HG02678 (cell line): Measurements from ENCODE around the gene IFNL1.
"Not testable (repeated sequence)": the region's sequence is repeated elsewhere in the genome, so short reads cannot be mapped to it uniquely, and the experiment has no call there.

ENCODE experiments used
- ATAC-seq: cut with Tn5 transposase; IDR thresholded peaks from one replicate; pipeline ENCODE4 v1.9.1; 2021; ENCODE audit warnings: mild to moderate bottlenecking, moderate library complexity; ENCODE audit not compliant: unreplicated experiment

Gene IFNL1

DNA sequence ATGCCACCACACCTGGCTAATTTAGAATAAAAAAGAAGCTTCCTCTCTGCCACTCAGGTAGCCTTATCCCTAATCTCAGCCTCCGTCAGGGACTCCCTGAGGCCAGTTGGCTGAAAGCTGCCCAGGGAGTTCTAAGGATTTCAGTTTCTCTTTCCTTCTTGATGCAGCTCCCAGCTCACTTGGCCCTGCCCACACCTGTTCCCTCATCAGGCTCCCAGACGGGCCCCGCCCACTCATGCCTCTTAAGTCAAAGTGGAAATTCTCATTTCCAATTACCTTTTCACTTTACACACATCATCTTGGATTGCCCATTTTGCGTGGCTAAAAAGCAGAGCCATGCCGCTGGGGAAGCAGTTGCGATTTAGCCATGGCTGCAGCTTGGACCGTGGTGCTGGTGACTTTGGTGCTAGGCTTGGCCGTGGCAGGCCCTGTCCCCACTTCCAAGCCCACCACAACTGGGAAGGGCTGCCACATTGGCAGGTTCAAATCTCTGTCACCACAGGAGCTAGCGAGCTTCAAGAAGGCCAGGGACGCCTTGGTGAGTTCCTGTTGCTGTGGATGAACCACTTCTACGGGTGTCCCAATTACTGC is at the start of gene IFNL1:
Gene IFNL1 (plus strand): TSS at position 353 of the 591 bp plus-strand sequence. CDS start 15 bp downstream, at position 368.
- no peak for ATAC-seq

DNA sequence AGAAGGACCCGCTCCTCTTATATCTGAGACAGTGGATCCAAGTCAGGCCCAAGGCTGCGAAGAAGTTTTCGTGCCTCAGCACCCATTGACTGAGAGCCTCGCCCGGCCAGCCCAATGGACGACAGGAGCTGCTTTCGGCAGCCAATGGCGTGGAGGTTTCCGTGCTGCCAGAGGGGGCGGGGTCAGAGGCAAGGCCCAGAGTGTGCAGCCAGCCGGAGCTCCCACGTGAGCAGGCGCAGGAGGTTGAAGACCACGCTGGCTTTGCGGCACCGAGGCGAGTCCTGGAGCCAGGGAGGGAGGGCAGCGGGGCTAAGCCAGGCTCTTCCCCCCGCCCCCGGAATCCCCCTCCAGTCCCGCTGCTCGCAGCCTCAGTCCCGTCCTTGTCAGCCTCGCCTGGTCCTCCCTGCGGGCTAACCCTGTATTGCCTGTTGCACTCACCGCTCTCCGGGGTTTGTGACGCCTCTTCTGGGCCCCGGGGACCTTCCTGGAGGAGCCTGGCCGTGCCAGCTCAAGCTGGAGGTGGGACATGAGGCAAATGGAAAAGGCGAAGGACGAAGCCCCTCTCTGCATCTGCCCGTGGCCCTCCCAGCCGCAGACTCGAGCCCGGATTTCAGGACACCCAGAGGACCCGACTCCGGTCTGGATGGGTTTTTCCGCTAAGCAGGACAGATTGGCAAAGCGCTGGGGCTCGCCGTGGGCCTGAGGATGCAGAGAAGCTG is 49.1 kb upstream of the IFNL1 start:
- no peak for ATAC-seq

DNA sequence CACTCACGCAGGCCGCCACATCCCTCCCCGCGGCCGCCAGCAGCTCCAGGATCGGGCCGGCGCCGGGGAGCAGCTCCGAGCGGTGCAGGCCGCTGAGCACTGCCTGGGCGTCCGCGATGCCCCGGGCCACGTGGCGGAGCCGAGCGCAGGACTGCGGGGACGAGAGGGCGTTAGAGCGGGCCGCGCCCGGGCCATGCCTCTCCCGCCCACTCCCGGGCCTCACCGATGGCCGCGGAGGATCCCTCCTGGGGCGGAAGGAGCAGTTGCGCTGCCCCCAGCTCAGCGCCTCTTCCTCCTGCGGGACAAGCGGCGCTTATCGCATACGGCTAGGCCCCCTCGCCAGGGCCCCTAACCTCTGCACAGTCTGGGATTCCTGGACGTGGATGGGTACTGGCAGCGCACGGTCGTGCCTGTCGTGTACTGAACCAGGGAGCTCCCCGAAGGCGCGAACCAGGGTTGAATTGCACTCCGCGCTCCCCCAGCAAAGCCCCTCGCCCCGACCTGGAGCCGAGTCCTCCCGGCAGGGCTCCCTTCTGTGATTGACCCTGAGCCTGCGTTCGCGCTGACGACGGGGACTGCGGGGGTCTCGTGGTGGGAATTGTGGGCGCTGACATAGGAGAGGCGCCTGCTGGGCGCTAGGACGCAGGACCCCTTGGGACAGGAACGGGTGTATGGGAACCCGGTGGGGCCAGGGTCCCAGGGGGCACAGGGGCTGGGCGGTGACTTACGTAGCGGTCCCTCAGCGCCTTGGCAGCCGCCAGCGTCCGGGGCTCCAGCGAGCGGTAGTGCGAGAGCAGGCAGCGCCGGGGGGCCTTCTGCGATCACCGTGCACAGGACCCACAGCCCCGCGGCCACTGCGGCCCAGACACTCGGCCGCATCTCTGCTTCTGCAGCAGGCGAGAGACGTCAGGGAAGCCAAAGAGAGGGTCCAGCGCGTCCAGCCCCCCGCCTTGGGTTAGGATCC is 48.2 kb upstream of the IFNL1 start:
- ATAC-seq: no peak

DNA sequence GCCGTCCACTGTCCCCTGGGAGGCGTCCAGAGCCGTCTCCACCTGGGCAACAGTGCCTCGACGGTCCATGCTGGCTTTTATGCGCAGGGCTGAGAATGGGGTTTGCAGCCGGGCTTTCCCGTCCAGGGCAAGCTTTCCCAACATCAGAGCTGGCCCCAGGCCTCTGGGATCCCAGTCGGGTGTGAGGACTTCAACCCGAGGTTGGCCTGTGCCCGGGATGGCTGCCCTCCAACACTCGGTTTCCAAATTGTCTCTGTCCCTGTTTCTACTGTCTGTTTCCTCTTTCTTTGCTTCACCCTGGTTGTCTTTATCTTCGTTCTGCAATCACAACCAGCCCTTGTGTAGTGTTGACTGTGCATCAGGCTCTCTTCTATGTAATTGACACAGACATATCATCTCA is 47.4 kb upstream of the IFNL1 start, which contains the start of gene IFNL4:
Gene IFNL4 (minus strand): TSS at position 51 of the 400 bp plus-strand sequence.
- no peak for ATAC-seq

DNA sequence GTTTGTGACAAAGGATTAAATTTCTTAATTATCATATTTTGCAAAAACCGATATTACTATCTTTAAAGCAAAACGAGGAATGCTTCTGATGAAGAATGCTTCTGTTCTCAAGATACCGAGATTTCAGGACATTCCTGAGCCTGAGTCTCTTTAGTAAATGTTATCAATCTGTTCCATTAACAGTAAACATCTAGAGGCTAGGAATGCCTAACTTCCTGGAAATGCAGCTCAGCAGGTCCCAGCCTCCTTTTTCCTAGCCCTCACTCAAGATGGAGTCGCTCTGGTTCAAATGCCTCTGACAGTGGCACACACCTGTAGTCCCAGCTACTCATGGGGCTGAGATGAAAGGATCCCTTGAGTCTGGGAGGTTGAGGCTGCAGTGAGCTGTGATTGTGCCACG is 45.1 kb upstream of the IFNL1 start:
- no peak for ATAC-seq

DNA sequence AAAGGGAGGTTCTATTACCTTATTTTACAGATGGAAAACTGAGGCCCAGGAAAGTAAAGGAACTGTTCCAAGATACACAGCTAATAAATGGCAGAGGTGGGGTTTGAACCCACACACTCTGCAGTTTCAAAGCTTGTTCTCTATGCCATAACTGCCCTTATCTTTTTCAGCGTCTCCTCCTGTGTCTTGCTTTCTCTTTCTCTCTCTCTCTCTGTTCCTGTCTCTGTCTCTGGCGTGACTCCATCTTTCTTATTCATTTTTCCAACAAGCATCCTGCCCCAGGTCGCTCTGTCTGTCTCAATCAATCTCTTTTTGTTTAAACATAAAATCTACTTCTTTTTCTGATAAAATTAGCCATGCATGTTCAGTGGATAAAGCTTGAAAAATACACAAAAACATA is 44.4 kb upstream of the IFNL1 start:
- no peak for ATAC-seq

DNA sequence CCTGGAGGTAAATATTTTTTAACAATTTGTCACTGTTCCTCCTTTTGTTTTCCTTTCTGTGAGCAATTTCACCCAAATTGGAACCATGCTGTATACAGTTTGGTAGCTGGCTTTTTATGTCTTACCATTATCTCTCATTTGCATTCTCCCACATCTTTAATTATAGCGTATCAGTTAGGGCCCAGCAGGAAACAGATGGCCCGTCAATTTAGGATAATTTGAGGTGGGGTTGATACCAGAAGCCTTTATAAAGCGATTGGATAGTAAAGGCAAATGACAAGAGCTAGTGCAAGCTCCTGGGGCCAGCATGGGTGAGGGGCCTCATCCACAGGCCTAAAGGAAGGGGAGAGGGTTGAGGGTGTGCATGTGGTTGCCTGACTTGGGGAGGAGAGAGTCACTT is 43.7 kb upstream of the IFNL1 start:
- no peak for ATAC-seq

DNA sequence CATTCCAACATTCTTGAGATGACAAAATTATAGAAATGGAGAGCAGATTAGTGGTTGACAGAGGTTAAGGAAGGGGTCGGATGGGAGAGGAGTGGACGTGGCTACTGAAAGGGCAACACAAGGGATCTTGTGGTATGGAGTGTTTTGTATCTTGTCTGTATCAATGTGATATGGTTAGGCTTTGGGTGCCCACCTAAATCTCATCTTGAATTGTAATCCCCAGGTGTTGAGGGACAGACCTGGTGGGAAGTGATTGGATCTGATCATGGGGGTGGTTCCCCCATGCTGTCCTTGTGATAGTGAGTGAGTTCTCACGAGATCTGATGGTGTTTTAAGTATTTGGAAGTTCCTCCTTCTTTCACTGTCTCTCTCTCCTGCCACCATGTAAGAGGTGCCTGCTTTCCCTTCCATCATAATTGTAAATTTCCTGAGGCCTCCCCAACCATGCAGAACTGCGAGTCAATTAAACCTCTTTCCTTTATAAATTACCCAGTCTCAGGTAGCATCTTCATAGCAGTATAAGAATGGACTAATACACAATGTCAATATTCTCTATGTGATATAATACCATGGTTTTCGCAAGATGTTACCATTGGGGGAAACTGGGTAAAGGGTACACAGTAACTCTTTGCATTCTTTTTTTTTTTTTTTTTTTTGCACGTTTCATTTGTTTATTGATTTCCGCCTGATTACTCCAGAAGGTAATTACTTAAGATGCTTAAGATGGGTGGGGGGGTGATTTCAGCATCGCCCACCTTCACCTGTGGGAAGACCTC is 42.6 kb upstream of the IFNL1 start:
- no peak for ATAC-seq

DNA sequence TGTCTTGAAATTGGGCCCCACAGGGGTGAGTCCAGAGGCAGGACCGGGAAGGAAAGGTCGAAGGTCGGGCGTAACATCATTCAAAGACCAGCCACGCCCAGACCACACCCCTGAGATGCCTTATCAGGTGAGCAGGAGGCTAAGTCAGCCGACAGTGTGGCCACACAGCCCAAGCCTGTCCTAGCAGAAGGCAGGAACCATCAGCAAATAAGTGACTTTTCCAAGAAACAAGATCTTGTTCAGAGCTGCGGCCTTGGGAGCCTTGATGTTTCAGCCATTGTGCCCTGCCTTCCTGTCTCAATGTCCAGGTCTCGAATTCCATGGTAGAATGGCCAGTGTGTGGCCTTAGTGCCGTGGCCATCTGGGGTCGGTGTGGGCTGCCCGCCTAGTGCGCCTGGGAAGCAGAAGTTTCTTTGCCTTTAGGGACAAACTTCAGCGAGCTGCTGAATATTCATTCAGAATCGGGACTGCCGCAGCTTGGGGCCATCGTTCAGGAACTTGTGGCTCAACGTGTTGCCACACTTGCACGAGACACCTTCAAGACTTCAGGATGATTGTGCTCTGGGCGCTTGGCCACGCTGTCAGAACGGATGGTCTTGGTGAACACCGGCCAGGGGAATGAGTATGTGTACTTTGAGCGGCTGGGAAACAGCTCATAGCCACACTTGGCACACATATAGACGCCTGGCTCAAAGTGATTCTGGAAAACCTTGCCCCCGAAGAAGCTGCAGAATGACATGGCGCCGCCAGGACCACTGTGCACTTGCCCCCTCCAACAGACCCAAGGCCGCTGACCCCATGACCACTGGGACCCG is 41.5 kb upstream of the IFNL1 start:
- ATAC-seq: no peak

DNA sequence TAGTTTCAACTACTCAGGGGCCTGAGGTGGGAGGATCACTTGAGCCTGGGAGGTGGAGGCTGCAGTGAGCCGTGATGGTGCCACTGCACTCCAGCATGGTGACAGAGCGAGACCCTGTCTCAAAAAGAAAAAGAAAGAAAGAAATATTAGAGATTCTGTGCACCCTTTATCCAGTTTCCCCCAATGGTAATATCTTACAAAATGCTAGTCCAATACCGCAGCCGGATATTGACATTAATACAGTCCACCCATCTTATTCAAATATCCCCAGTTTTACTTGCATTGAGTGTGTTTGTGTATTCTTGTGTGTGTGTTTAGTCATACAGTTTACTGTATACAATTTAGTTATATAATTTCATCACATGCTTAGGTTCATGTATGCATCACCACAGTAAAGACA is 39.0 kb upstream of the IFNL1 start:
- no peak for ATAC-seq

DNA sequence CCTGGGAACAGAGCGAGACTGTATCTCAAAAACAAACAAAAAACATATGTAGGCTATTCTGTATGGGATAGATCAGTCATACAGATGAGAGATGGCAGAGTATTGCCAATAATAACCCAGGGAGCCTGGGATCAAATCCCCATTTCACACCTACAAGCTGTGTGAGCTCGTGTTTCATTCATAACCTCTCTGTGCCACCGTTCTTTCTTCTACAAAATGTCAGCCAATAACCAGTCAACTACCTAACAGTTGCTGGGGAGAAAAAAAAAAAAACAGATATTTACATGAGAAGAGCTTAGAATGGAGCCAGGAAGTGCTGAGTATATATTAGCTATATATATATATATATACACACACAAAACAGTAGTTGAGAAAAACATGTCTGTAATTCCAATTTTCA is 34.5 kb upstream of the IFNL1 start:
- no peak for ATAC-seq

DNA sequence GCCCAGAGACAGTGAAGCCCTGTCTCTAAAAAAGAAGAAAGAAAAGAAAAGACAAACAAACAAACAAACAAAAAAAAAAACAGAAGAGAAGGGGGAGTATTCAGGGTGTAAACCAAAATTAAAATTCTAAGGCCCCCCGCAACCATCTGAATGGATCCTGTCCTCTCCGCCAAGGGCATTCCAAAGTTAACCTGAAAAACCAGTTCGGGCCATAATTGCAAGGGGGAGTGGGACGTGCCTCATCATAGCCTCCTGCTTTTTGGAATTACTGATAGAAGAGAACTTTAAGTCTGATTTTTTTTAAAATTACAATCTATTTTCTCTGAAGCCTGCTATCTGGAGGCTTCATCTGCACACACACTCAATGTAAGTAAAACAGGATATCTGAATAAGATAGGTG is 33.7 kb upstream of the IFNL1 start:
- no peak for ATAC-seq

DNA sequence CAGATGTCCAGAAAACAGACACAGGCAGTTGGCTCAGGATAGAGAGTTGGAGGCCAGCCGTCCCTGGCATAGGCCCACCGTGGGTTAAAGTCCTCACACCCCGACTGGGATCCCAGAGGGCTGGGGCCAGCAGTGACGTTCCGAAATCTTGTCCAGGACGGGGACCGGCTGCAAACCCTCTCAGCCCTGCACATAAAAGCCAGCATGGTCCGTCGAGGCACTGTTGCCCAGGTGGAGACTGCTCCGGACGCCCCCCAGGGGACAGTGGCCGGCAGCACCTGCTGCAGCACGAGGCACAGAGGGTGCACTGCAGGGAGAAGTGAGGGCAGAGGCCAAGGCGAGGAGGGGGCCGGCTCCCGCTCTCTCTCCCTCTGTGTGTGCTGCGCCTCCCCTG is 32.3 kb upstream of the IFNL1 start:
- ATAC-seq: no peak

DNA sequence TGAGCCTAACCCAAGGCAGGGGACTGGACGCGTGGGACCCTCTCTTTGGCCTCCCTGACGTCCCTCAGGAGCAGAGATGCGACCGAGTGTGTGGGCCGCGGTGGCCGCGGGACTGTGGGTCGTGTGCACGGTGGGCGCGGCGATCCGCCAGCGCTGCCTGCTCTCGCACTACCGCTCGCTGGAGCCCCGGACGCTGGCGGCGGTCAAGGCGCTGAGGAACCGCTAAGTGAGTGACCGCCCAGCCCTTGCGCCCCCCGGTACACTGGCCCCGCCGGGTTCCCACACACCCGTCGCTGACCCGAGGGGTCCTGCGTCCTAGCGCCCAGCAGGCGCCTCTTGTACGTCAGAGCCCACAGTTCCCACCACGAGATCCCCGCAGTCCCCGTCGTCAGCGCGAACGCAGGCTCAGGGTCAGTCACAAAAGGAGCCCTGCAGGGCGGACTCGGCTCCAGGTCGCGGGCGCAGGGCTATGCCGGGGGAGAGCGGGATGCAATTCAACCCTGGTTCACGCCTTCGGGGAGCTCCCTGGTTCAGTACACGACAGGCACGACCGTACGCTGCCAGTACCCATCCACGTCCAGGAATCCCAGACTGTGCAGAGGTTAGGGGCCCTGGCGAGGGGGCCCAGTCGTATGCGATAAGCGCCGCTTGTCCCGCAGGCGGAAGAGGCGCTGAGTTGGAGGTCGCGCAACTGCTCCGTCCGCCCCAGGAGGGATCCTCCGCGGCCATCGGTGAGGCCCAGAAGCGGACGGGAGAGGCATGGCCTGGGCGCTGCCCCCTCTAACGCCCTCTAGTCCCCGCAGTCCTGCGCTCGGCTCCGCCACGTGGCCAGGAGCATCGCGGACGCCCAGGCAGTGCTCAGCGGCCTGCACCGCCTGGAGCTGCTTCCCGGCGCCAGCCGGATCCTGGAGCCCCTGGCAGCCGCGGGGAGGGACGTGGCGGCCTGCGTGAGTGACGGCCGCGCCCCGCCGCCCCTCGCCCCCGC is 31.6 kb upstream of the IFNL1 start:
- ATAC-seq: no peak

DNA sequence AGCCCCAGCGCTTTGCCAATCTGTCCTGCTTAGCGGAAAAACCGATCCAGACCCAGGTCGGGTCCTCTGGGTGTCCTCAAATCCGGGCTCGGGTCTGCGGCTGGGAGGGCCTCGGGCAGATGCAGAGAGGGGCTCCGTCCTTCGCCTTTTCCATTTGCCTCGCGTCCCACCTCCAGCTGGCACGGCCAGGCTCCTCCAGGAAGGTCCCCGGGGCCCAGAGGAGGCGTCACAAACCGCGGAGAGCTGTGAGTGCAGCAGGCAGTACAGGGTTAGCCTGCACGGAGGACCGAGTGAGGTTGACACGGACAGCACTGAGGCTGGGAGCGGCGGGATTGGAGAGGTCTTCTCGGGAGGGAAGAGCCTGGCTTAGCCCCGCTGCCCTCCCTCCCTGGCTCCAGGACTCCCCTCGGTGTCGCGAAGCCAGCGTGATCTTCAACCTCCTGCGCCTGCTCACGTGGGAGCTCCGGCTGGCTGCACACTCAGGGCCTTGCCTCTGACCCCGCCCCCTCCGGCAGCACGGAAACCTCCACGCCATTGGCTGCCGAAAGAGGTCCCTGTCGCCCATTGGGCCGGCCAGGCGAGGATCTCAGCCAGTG is 30.8 kb upstream of the IFNL1 start:
- no peak for ATAC-seq

DNA sequence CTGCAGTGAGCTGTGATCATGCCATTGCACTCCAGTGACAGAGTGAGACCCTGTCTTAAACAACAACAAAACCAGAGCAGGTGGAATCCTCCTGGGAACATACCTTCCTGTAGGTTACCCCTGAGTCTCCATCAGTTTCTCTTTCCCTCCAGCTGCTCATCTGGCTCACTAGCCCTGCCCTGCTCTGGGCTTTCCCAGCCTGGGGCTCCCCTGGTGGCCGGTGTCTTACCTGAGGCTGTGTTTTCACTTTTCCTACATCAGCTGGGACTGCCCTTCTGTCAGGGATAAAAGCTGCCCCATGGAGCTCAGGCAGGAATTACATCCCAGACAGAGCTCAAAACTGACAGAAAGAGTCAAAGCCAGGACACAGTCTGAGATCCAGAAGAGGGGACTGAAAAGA is 28.1 kb upstream of the IFNL1 start, which contains the start of gene IFNL2:
Gene IFNL2 (plus strand): TSS at position 312 of the 400 bp plus-strand sequence. CDS start 173 bp downstream, outside the sequence.
- ATAC-seq: not testable (repeated sequence)

DNA sequence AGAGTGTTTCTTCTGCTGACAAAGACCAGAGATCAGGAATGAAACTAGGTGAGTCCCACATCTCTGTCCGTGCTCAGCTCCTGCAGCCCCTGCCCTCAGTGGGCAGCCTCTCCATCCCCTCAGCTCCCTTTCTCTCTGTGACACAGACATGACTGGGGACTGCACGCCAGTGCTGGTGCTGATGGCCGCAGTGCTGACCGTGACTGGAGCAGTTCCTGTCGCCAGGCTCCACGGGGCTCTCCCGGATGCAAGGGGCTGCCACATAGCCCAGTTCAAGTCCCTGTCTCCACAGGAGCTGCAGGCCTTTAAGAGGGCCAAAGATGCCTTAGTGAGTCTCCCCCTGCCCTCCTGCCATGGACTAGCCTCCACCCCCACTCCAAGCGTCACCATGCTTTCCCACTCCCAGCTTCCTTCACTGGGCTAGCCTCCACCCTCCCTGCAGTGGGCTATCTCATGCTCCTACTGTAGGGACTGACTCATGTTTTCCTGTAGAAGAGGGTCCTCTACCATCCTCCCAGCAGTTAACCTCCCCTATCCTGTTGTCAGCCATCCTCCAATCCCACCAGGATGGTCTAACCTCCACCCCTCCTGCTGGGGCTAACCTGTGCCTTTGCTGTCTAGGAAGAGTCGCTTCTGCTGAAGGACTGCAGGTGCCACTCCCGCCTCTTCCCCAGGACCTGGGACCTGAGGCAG is 27.5 kb upstream of the IFNL1 start:
- ATAC-seq: not testable (repeated sequence)

DNA sequence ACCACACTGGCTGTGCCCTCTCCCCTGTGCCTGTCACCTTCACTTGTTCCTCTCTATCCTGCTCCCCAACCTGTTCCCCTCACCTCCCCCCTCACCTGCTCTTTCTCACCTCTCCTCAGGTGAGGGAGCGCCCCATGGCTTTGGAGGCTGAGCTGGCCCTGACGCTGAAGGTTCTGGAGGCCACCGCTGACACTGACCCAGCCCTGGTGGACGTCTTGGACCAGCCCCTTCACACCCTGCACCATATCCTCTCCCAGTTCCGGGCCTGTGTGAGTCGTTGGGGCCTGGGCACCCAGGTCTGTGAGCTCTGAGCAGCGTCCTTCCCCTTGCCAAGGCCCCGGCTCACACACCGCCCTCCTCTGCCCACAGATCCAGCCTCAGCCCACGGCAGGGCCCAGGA is 26.8 kb upstream of the IFNL1 start:
- ATAC-seq: not testable (repeated sequence)
